Activated CD8-positive, alpha-beta T cell treated with anti-CD3 and anti-CD28 coated beads for 36 hours (primary cell): Measurements from ENCODE around the gene SARNP. TPM values are rescaled to one million over a fixed set of nuclear protein-coding genes. Genes with fewer than 3 reads are reported as not detected.
A peak's percentile ranks its signal among the peaks of the same experiment; 100 is the strongest.

ENCODE experiments used
- ATAC-seq: fragments of 200-7000 bp; cut with Tn5 transposase; one replicate; pipeline ENCODE4 v1.10.0; 2021; ENCODE audit warnings: mild to moderate bottlenecking, moderate library complexity
- CTCF ChIA-PET: fragments of 350-600 bp; sonication (Branson Sonifier 250); formaldehyde crosslinking; loops from one replicate; lab custom pipeline; 2021; ENCODE audit warnings: antibody characterized with exemption; lab: Charles Lee
- POLR2A ChIA-PET: fragments of 350-600 bp; sonication (Branson Sonifier 250); formaldehyde crosslinking; loops from one replicate; lab custom pipeline; 2021; ENCODE audit warnings: antibody characterized with exemption; lab: Charles Lee
- DNase-seq: peaks from one replicate; pipeline ENCODE4 v3.0.0-alpha.2; 2020
- H3K27ac Mint-ChIP-seq: one replicate; pipeline ENCODE4 v1.8.0; 2021; ENCODE audit warnings: mild to moderate bottlenecking, mixed read lengths
- H3K27me3 Mint-ChIP-seq: one replicate; pipeline ENCODE4 v1.8.0; 2021; ENCODE audit warnings: mixed read lengths
- H3K36me3 Mint-ChIP-seq: one replicate; pipeline ENCODE4 v1.8.0; 2021; ENCODE audit warnings: low read depth, mixed read lengths
- H3K4me1 Mint-ChIP-seq: one replicate; pipeline ENCODE4 v1.8.0; 2021; ENCODE audit warnings: low read depth, mixed read lengths
- H3K4me3 Mint-ChIP-seq: one replicate; pipeline ENCODE4 v1.8.0; 2021; ENCODE audit warnings: mild to moderate bottlenecking, moderate library complexity, mixed read lengths
- H3K9me3 Mint-ChIP-seq: one replicate; pipeline ENCODE4 v1.8.0; 2021; ENCODE audit warnings: mixed read lengths
- intact Hi-C: fragments of 100-400 bp; cut with micrococcal nuclease; formaldehyde crosslinking; loops from one replicate; pipeline ENCODE4 v1.10.0; 2022
- total RNA-seq, 2 experiments: library from RNA; stranded (reverse); gene quantifications; one replicate each; pipeline ENCODE4 v1.2.3, GENCODE V29; 2021
- TF ChIP-seq, protein P1 (sequence below): fragments of 200-600 bp; IDR thresholded peaks from one replicate; pipeline ENCODE4 v1.8.0; 2022; ENCODE audit warnings: antibody characterized with exemption, mild to moderate bottlenecking

The SARNP gene
- total RNA-seq, 2 experiments from 2014 or later: 93.9 to 94.0 TPM

- DNase-seq: no peak
- Mint-ChIP-seq H3K27me3 (no peaks in the 10 kb centered on the region), H3K27ac (peak overlapping the region; percentile 4), H3K36me3 (peaks cover 19% of the 10 kb centered on the region), H3K9me3 (no peaks in the 10 kb centered on the region), H3K4me1 (peaks cover 21% of the 10 kb centered on the region), H3K4me3 (no peak overlapping the region)
- intact Hi-C loops: no loop called here
- ChIA-PET CTCF (interaction anchor here (1.0 to 4.3 kb wide), 2 partner anchors 10 to 24 kb away, joined by 3 to 39 read pairs; no protein-coding TSS in a partner anchor), POLR2A (interaction anchor here (0.6 to 1.7 kb wide), 11 partner anchors 8 to 296 kb away, joined by 3 to 8 read pairs (median 4); partner anchors contain the start of gene DNAJC14)
- TF ChIP-seq, protein P1, sequence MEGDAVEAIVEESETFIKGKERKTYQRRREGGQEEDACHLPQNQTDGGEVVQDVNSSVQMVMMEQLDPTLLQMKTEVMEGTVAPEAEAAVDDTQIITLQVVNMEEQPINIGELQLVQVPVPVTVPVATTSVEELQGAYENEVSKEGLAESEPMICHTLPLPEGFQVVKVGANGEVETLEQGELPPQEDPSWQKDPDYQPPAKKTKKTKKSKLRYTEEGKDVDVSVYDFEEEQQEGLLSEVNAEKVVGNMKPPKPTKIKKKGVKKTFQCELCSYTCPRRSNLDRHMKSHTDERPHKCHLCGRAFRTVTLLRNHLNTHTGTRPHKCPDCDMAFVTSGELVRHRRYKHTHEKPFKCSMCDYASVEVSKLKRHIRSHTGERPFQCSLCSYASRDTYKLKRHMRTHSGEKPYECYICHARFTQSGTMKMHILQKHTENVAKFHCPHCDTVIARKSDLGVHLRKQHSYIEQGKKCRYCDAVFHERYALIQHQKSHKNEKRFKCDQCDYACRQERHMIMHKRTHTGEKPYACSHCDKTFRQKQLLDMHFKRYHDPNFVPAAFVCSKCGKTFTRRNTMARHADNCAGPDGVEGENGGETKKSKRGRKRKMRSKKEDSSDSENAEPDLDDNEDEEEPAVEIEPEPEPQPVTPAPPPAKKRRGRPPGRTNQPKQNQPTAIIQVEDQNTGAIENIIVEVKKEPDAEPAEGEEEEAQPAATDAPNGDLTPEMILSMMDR: no peak
- no peak for ATAC-seq
These were observed 69.1 kb downstream of the SARNP start for GRCh38 chr12:55748230-55748993.

- H3K9me3 Mint-ChIP-seq: no peaks in the 10 kb centered on the region
- no peaks in the 10 kb centered on the region for H3K27me3 Mint-ChIP-seq
- ChIA-PET CTCF (interaction anchor here (1.0 to 4.3 kb wide), 2 partner anchors 9 to 294 kb away, joined by 3 to 39 read pairs; no protein-coding TSS in a partner anchor), POLR2A (interaction anchor here (0.9 to 1.7 kb wide), 5 partner anchors 10 to 297 kb away, joined by 3 to 8 read pairs (median 3); no protein-coding TSS in a partner anchor)
- H3K36me3 Mint-ChIP-seq: peaks cover 11% of the 10 kb centered on the region
- H3K4me3 Mint-ChIP-seq: no peak overlapping the region
- DNase-seq: no peak
- ATAC-seq: no peak
- peaks cover 28% of the 10 kb centered on the region for H3K4me1 Mint-ChIP-seq
- TF ChIP-seq, protein P1: no peak
- no peak overlapping the region for H3K27ac Mint-ChIP-seq
- intact Hi-C loops: no loop called here
These were observed 70.7 kb downstream of the SARNP start for GRCh38 chr12:55746913-55747231.

DNA sequence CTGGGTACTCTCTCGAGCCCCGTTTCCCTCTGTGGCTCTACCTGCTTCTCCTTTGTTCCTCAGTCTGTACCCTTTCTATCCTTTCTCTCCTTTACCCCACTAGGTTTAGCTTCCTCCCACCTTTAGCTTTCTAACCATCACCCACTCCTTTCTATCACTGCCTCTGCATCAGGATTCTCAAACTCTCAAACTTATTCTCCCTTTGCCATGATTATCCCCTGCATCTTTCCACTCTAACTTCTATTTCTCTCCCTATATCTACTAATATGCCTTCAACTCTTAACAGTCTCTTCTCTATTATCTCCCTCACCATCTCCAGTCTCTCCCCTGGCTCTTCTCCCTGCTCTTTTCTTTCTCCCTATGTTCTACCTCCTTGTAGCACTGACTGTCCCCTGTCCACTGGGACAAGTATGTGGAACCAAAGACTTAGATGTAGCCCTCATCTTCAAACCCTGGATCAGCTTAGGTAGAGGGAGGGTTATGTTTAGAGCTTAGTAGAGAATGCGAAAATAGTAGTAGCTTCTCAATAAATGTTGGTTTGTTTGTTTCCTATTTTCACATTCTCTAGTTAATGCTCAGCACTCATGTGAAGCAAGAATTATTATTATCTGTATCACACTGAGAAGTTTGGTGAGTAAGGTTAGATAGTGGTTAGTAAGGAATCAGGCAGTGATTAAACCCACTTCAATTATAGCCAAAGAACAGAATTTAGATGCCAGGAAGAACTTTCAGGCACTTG lies 71.2 kb downstream of the SARNP start:
- intact Hi-C loops: no loop called here
- Mint-ChIP-seq H3K27ac (peak overlapping the region; percentile 23), H3K4me1 (peaks cover 28% of the 10 kb centered on the region), H3K36me3 (peaks cover 10% of the 10 kb centered on the region), H3K4me3 (no peak overlapping the region), H3K27me3 (no peaks in the 10 kb centered on the region), H3K9me3 (no peaks in the 10 kb centered on the region)
- ChIA-PET POLR2A (interaction anchor here (0.6 to 1.6 kb wide), 5 partner anchors 17 to 186 kb away, joined by 3 to 6 read pairs (median 3); partner anchors contain the start of gene SARNP), CTCF (interaction anchor here (0.7 to 4.3 kb wide), 2 partner anchors 8 to 10 kb away, joined by 3 to 39 read pairs; no protein-coding TSS in a partner anchor)
- TF ChIP-seq, protein P1: no peak
- no peak for ATAC-seq
- no peak for DNase-seq

GRCh38 chr12:55745361-55746173 lies 72.0 kb downstream of the SARNP start:
- Mint-ChIP-seq H3K4me3 (peak overlapping the region; percentile 86), H3K36me3 (peaks cover 7% of the 10 kb centered on the region), H3K9me3 (no peaks in the 10 kb centered on the region), H3K4me1 (peaks cover 31% of the 10 kb centered on the region), H3K27ac (peak overlapping the region; percentile 23), H3K27me3 (no peaks in the 10 kb centered on the region)
- POLR2A ChIA-PET: interaction anchor here (0.6 to 1.9 kb wide), 9 partner anchors 11 to 72 kb away, joined by 3 to 6 read pairs (median 3); partner anchors contain the start of genes BLOC1S1 and SARNP
- CTCF ChIA-PET: interaction anchor here (0.7 to 4.3 kb wide), 3 partner anchors 7 to 11 kb away, joined by 3 to 39 read pairs (median 3); no protein-coding TSS in a partner anchor
- intact Hi-C loops: no loop called here
- ATAC-seq (no peak), DNase-seq (no peak)
- TF ChIP-seq, protein P1: no peak
